Measurements from ENCODE around the gene RRM2. TPM values are rescaled to one million over a fixed set of nuclear protein-coding genes. Genes with fewer than 3 reads are reported as not detected.

RRM2 gene
- total and polyA plus RNA-seq, 2 experiments from 2014 or later, result 15.2 to 49.7 TPM

DNA sequence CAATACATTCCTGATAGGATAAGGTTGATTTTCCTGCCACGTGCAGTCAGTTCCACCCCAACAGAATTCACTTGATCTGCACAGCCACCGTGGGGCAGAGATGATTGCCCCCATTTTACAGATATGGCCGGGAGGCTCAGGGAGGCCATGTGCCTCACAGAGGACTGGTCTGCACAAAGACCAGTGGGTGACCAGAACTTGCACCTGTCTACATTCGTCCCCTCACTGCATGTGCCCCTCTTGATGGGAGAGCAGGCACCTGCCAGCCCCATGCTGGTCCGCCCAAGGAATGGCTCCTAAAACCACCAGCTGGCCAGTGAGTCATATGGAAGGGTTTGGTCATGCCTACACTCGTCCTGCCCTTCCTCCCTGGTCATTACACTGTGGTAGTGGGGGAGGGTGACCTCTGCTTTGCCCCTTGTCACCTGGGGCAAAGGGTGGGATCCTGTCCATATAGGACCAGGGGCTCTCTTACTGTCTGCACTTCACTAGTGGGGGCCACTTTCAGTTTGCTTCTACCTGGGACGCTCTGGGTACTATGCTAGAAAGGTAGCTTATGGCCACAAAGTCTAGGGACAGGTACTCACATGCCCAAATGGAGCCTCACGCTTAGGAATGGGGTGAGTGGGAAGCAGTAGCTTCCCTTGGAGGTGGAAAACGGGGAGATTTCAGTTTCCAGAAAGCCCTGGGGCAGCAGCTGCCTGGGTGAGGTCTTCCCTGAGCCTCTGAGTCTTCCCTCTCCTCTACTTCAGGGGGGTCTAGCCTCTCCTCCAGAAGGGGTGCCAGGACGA lies 14.7 kb downstream of the RRM2 start:
- Histone ChIP-seq H3K4me1 (ENCODE audit: insufficient read depth) (no peaks in the 10 kb centered on the region), H2AFZ (no peak overlapping the region), H3K79me2 (no peaks in the 10 kb centered on the region), H4K20me1 (ENCODE audit: insufficient read depth, poor library complexity, severe bottlenecking) (no peaks in the 10 kb centered on the region), H3K27ac (no peak overlapping the region), H3K9me3 (ENCODE audit: low read depth) (no peaks in the 10 kb centered on the region), H3K4me3 (no peak overlapping the region), H3K9me2 (replicated peaks; ENCODE audit: insufficient read depth) (no peaks in the 10 kb centered on the region), H3K27me3 (no peaks in the 10 kb centered on the region), H3K4me2 (no peak overlapping the region), H3K36me3 (replicated peaks; ENCODE audit: insufficient read depth, low read depth) (no peaks in the 10 kb centered on the region)
- TF ChIP-seq EZH2phosphoT487 (IDR thresholded peaks at IDR 0.05; ENCODE audit: low read depth, severe bottlenecking, unreplicated experiment), result no peak
- TF ChIP-seq, protein P1, sequence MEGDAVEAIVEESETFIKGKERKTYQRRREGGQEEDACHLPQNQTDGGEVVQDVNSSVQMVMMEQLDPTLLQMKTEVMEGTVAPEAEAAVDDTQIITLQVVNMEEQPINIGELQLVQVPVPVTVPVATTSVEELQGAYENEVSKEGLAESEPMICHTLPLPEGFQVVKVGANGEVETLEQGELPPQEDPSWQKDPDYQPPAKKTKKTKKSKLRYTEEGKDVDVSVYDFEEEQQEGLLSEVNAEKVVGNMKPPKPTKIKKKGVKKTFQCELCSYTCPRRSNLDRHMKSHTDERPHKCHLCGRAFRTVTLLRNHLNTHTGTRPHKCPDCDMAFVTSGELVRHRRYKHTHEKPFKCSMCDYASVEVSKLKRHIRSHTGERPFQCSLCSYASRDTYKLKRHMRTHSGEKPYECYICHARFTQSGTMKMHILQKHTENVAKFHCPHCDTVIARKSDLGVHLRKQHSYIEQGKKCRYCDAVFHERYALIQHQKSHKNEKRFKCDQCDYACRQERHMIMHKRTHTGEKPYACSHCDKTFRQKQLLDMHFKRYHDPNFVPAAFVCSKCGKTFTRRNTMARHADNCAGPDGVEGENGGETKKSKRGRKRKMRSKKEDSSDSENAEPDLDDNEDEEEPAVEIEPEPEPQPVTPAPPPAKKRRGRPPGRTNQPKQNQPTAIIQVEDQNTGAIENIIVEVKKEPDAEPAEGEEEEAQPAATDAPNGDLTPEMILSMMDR (IDR thresholded peaks at IDR 0.05; ENCODE audit: poor library complexity), result no peak
- no peak for TF ChIP-seq EZH2 (IDR thresholded peaks at IDR 0.05; ENCODE audit: borderline replicate concordance)
- WGBS (ENCODE audit: low lambda C conversion rate, missing lambda C conversion rate), result 85% methylated on average over 10 of the region's 10 CpGs
- DNase-seq (ENCODE audit: low spot score), result no peak

DNA sequence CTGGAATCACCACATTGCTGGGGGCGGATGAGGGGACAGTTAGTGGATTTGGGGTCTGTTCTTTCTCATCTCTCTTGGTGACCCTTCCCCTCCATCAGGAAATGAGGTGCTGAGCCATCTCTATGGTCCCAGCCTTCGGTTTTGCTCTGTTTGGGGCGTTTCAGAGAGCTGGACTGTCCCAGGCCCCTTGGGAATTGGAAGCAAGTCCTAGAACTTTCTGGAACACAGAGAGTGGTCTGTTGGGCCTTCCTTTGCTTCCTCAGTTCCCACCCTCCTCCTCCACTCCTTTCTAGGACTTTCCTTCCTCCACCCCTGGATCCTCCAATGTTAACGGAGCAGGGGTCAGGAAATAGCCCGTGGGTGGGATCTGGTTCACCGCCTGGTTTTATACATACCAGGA lies 17.0 kb downstream of the RRM2 start:
- no peak overlapping the region for H3K4me3 ChIP-seq
- no peak overlapping the region for H3K4me2 ChIP-seq
- H3K36me3 ChIP-seq (replicated peaks; ENCODE audit: insufficient read depth, low read depth), result no peaks in the 10 kb centered on the region
- DNase-seq (ENCODE audit: low spot score), result no peak
- no peaks in the 10 kb centered on the region for H3K4me1 ChIP-seq (ENCODE audit: insufficient read depth)
- H3K27ac ChIP-seq, result no peak overlapping the region
- H3K9me3 ChIP-seq (ENCODE audit: low read depth), result no peaks in the 10 kb centered on the region
- no peaks in the 10 kb centered on the region for H3K79me2 ChIP-seq
- no peak for TF ChIP-seq EZH2 (IDR thresholded peaks at IDR 0.05; ENCODE audit: borderline replicate concordance)
- TF ChIP-seq, protein P1 (IDR thresholded peaks at IDR 0.05; ENCODE audit: poor library complexity), result no peak
- TF ChIP-seq EZH2phosphoT487 (IDR thresholded peaks at IDR 0.05; ENCODE audit: low read depth, severe bottlenecking, unreplicated experiment), result no peak
- WGBS (ENCODE audit: low lambda C conversion rate, missing lambda C conversion rate), result 96% methylated on average over 6 of the region's 6 CpGs
- no peaks in the 10 kb centered on the region for H4K20me1 ChIP-seq (ENCODE audit: insufficient read depth, poor library complexity, severe bottlenecking)
- no peaks in the 10 kb centered on the region for H3K9me2 ChIP-seq (replicated peaks; ENCODE audit: insufficient read depth)
- H2AFZ ChIP-seq, result no peak overlapping the region
- H3K27me3 ChIP-seq, result no peaks in the 10 kb centered on the region

DNA sequence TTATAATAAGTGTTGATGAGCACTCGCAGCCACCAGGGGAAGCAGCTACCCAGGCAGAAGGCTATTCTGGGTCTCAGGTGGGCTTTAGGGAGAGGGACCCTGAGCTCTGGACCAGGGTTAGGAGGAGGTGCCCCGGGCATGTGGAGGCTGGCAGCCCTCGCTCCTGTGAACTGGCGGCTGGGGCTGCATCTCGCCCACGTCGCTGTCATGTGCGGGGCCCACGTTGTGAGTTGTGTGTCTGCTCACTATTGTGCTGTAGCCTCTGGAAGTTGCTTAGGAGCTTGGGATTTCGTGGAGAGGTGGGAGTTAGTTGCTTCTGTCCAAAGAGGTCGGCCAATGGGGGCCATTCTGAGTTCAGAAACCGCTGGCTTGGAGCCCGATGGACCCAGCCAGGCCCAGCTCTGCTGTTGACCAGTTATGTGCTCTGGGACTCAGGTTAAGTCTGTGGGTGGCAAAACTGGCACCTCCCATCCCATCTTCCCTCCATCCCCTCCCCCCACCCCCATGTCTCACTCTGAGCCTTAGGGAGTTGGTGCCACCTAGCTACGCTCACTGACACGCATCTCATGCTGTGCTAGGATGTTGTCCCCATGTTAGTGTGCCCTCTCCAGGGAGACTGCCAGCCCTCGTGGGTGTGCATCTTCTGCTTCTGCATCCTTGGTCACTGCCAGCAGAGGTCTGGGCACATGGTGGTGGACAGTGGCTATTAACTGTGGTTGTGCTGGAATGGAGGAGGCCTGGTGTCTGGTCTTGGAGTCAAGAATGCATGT lies 18.5 kb downstream of the RRM2 start:
- no peak overlapping the region for H2AFZ ChIP-seq
- WGBS (ENCODE audit: low lambda C conversion rate, missing lambda C conversion rate), result 90% methylated on average over 16 of the region's 16 CpGs
- no peak overlapping the region for H3K4me2 ChIP-seq
- TF ChIP-seq EZH2phosphoT487 (IDR thresholded peaks at IDR 0.05; ENCODE audit: low read depth, severe bottlenecking, unreplicated experiment), result no peak
- no peak for TF ChIP-seq EZH2 (IDR thresholded peaks at IDR 0.05; ENCODE audit: borderline replicate concordance)
- TF ChIP-seq, protein P1 (IDR thresholded peaks at IDR 0.05; ENCODE audit: poor library complexity), result no peak
- no peaks in the 10 kb centered on the region for H3K9me3 ChIP-seq (ENCODE audit: low read depth)
- no peaks in the 10 kb centered on the region for H3K9me2 ChIP-seq (replicated peaks; ENCODE audit: insufficient read depth)
- no peaks in the 10 kb centered on the region for H3K36me3 ChIP-seq (replicated peaks; ENCODE audit: insufficient read depth, low read depth)
- H3K4me1 ChIP-seq (ENCODE audit: insufficient read depth), result no peaks in the 10 kb centered on the region
- H3K79me2 ChIP-seq, result no peaks in the 10 kb centered on the region
- no peaks in the 10 kb centered on the region for H3K27me3 ChIP-seq
- no peak overlapping the region for H3K4me3 ChIP-seq
- no peaks in the 10 kb centered on the region for H4K20me1 ChIP-seq (ENCODE audit: insufficient read depth, poor library complexity, severe bottlenecking)
- no peak for DNase-seq (ENCODE audit: low spot score)
- no peak overlapping the region for H3K27ac ChIP-seq
